ENCODE results near the gene KPNA4.

GRCh38 chr3:160459450-160459970, 105.9 kb downstream of the KPNA4 start:
- TF ChIP-seq, protein P1, sequence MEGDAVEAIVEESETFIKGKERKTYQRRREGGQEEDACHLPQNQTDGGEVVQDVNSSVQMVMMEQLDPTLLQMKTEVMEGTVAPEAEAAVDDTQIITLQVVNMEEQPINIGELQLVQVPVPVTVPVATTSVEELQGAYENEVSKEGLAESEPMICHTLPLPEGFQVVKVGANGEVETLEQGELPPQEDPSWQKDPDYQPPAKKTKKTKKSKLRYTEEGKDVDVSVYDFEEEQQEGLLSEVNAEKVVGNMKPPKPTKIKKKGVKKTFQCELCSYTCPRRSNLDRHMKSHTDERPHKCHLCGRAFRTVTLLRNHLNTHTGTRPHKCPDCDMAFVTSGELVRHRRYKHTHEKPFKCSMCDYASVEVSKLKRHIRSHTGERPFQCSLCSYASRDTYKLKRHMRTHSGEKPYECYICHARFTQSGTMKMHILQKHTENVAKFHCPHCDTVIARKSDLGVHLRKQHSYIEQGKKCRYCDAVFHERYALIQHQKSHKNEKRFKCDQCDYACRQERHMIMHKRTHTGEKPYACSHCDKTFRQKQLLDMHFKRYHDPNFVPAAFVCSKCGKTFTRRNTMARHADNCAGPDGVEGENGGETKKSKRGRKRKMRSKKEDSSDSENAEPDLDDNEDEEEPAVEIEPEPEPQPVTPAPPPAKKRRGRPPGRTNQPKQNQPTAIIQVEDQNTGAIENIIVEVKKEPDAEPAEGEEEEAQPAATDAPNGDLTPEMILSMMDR (IDR thresholded peaks at IDR 0.05) = no peak
- no peak for TF ChIP-seq POLR2A (IDR thresholded peaks at IDR 0.05)
